ENCODE results near the gene ANKRD1.

The ANKRD1 gene

DNA sequence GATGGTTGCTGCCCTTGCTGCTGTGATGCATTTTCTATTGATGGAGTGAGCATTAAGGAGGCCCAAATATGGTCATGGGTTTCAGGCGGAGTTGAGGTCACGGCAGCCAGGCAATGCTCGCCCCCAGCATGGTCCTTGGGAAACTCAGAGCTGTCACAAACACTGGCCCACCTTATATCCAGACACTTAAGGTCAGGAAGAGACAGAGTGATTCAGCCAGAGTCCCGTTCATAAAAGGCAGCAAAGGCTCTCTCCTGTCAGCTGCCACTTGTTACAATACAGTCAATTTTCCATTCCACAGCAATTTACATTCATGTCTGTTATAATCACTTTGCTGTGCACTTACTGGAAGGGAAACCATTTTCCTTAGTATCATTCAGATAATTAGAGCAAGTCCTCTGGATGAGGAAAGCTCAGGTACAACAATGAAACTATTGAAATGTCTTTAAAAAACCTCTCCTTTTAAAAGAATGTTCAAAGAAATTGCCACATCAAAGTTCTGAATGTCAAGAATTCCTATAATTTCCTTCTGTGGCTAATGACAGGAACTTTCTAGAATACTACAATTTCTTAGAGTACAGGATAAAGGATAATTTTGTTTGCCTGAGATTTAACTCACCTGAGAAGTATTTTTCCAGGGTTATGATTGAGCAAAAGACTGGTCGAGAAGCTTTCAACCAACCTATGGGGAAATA lies 14.8 kb upstream of the ANKRD1 start:
- H3K4me1 ChIP-seq (ENCODE audit: control insufficient read depth, insufficient read depth, low read length) = no peaks in the 10 kb centered on the region
- H3K27ac ChIP-seq (ENCODE audit: low read length) = no peak overlapping the region
- no peaks in the 10 kb centered on the region for H3K9me3 ChIP-seq (ENCODE audit: control insufficient read depth in 2 of 2, low read length in 2 of 2)
- H3K36me3 ChIP-seq (ENCODE audit: control insufficient read depth in 2 of 2, insufficient read depth in 2 of 2, low read length in 2 of 2) = no peaks in the 10 kb centered on the region
- peak overlapping the region in 1 of 2 donors; percentile 16 for H3K9ac ChIP-seq (ENCODE audit: low read length in 2 of 2)
- H3K4me3 ChIP-seq (ENCODE audit: low read length in 2 of 2) = peak overlapping the region in 1 of 2 donors; percentile 10
- H3K27me3 ChIP-seq (ENCODE audit: control insufficient read depth in 1 of 2, insufficient read depth in 2 of 2, low read length in 2 of 2) = no peaks in the 10 kb centered on the region

DNA sequence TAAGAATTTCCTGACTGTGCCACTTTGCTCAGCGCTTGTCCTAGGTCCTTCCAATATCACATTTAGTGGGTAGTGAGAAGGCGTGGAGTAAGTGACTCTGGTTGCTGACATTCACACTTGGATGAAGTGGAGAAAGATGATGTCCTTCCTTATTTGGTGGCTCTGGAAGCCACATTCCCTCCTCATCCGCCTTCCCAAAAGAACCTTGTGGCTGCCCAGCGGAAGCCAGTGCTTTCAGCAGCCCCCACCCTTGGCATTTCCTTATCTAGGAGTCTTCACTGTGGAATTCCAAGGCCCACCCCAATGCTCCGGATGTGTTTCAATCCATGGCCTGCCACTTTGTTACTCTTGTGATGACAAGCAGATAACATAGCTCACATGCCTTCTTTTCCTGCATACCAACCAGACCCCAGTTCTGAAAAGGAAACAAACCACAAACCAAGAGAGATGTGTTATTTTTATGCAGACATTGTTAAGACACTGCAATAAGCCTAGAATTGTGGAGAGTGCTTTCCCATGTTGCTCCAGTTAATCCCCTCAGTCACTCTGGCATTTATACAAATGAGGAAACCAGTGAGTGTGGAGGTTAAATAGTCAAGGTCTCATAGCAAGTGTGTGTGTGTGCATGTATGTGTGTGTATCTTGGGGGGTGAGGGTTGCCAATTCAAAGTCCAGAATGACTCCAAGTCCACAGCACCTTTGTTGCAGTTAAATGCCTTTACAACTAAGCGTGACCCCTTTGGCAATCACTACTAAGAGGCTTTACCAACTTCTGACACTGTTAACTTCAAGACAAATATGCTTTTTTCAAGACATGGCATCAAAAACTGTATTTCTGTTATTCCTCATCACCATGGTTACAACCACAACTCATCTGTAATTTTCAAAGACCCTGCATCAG lies 10.3 kb upstream of the ANKRD1 start:
- Histone ChIP-seq H3K36me3 (ENCODE audit: control insufficient read depth in 2 of 2, insufficient read depth in 2 of 2, low read length in 2 of 2) (no peaks in the 10 kb centered on the region), H3K9me3 (ENCODE audit: control insufficient read depth in 2 of 2, low read length in 2 of 2) (no peaks in the 10 kb centered on the region), H3K9ac (ENCODE audit: low read length in 2 of 2) (no peak overlapping the region), H3K4me1 (ENCODE audit: control insufficient read depth, insufficient read depth, low read length) (peaks cover 5% of the 10 kb centered on the region), H3K27me3 (ENCODE audit: control insufficient read depth in 1 of 2, insufficient read depth in 2 of 2, low read length in 2 of 2) (no peaks in the 10 kb centered on the region), H3K4me3 (ENCODE audit: low read length in 2 of 2) (no peak overlapping the region), H3K27ac (ENCODE audit: low read length) (no peak overlapping the region)

DNA sequence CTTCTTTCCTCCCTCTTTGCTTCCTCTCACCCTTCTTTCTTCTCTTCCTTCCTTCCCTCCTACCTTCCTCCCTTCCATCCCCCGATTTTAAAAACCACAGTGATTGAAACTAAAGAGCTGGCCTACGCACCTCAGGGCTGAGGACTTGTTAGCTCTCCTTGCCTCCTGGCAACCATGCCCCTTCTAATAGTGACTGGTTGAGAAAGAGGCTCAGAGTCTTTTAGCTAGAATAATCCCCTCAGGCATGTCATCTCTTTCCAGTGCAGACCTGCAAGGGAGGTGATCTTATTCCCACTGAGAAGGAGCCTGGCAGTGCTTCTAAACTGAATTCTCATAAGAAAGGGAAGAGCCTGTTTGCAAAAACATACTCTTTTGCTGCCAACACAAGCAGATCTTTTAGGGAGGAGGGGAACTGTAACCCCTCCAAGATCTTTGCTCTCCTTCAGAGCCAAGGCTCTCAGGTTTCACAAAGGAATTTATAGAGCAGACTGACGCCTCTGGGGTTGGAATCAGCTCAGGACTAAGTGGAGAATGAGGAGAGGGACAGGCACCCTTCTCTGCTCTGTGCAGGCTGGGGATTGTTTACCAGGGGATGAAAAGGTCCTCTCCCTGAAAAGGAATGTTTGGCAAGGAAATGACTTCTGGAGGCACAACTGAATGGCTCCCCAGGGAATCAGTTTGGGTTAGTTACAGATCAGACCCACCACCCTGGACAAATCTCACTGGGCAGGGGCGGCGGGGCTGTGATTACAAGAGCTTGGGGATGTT lies 9.4 kb upstream of the ANKRD1 start:
- H3K4me1 ChIP-seq (ENCODE audit: control insufficient read depth, insufficient read depth, low read length) = peaks cover 5% of the 10 kb centered on the region
- H3K4me3 ChIP-seq (ENCODE audit: low read length in 2 of 2) = no peak overlapping the region
- no peaks in the 10 kb centered on the region for H3K9me3 ChIP-seq (ENCODE audit: control insufficient read depth in 2 of 2, low read length in 2 of 2)
- H3K9ac ChIP-seq (ENCODE audit: low read length in 2 of 2) = no peak overlapping the region
- H3K27me3 ChIP-seq (ENCODE audit: control insufficient read depth in 1 of 2, insufficient read depth in 2 of 2, low read length in 2 of 2) = no peaks in the 10 kb centered on the region
- H3K27ac ChIP-seq (ENCODE audit: low read length) = peak overlapping the region; percentile 11
- no peaks in the 10 kb centered on the region for H3K36me3 ChIP-seq (ENCODE audit: control insufficient read depth in 2 of 2, insufficient read depth in 2 of 2, low read length in 2 of 2)

DNA sequence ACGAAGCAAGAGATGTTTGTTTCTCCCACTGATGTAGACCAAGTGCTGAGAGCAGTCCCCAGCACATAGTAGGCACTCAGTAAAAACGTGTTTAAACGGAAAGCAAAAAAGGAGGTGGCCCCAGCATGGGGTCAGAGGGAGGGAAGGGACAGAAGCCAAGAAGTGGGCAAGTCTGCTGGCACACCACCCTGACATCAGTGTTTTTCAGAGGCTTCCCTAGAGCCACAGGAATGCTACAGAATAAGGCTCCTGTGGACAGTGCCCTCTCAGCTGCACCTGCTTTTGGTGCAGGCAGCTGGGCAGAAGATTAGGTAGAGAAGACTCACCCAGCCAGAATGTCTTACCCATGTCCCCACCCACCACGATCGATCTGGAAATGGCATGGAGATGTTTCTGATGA lies 8.3 kb upstream of the ANKRD1 start:
- Histone ChIP-seq H3K27ac (ENCODE audit: low read length) (no peak overlapping the region), H3K9me3 (ENCODE audit: control insufficient read depth in 2 of 2, low read length in 2 of 2) (no peaks in the 10 kb centered on the region), H3K36me3 (ENCODE audit: control insufficient read depth in 2 of 2, insufficient read depth in 2 of 2, low read length in 2 of 2) (no peaks in the 10 kb centered on the region), H3K27me3 (ENCODE audit: control insufficient read depth in 1 of 2, insufficient read depth in 2 of 2, low read length in 2 of 2) (no peaks in the 10 kb centered on the region), H3K9ac (ENCODE audit: low read length in 2 of 2) (no peak overlapping the region), H3K4me1 (ENCODE audit: control insufficient read depth, insufficient read depth, low read length) (peaks cover 5% of the 10 kb centered on the region), H3K4me3 (ENCODE audit: low read length in 2 of 2) (no peak overlapping the region)

DNA sequence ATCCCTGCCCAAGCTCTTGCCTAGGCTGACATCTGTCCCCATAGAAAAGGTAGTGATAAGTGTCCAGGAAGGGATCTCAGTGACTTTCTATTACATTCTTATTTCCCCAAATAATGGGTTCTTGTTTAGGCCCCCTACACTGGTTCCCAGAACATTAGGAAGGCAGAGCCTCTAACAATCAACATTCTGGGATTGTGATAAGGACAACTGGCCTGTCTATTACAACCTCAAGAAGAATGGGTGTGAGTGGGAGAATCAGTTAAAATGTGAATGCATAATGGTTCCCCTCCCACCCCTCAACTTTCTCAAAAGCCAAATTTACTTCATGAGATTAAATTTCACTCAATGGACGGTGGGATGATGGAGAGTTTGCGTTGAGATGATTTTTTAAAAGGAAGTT lies 6.4 kb upstream of the ANKRD1 start:
- Histone ChIP-seq H3K9me3 (ENCODE audit: control insufficient read depth in 2 of 2, low read length in 2 of 2) (no peaks in the 10 kb centered on the region), H3K27ac (ENCODE audit: low read length) (no peak overlapping the region), H3K4me1 (ENCODE audit: control insufficient read depth, insufficient read depth, low read length) (peaks cover 5% of the 10 kb centered on the region), H3K4me3 (ENCODE audit: low read length in 2 of 2) (no peak overlapping the region), H3K27me3 (ENCODE audit: control insufficient read depth in 1 of 2, insufficient read depth in 2 of 2, low read length in 2 of 2) (peaks cover 0 to 4% of the 10 kb centered on the region in 2 donors), H3K9ac (ENCODE audit: low read length in 2 of 2) (no peak overlapping the region), H3K36me3 (ENCODE audit: control insufficient read depth in 2 of 2, insufficient read depth in 2 of 2, low read length in 2 of 2) (no peaks in the 10 kb centered on the region)

DNA sequence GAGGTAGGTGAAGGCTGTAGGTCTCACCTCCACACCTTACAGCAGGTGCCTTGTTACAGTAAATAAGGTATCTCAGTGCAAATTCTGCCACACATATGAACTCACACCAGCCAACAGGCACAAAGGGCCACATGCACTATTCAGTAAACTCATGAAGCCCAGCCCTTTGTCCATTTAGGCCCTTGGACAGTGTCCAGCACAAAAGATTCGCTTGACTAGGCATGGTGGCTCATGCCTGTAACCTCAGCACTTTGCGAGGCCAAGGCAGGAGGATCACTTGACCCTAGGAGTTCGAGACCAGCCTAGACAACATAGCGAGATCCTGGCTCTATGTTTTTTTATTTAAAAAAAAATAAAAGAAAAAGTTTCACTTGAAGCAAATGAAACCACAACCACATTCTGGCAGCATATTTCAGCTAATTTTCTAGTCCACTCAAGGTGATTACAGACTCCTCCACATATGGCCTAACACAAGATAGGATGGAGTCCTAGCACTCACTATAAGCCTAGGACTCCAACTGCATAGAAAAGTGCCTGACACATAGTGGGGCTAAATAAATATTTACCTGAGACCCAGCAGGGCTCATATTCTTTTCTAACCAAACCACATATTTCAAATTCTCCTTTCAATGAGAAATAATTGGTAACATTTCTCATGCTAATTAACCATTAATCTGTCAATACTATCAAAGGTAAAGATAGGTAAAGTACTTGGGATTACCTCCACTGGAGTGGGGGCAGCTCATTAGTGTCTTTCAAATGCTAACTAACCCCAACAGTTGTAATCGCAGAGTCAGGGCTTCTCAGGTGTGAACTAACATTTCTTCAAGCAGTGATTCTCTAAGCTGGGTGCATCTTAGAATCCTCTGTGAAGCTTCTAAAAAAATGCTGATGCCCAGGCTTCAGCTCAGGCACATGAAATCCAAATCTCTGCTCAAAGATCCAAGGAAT lies 4.5 kb upstream of the ANKRD1 start:
- Histone ChIP-seq H3K36me3 (ENCODE audit: control insufficient read depth in 2 of 2, insufficient read depth in 2 of 2, low read length in 2 of 2) (no peaks in the 10 kb centered on the region), H3K27ac (ENCODE audit: low read length) (no peak overlapping the region), H3K27me3 (ENCODE audit: control insufficient read depth in 1 of 2, insufficient read depth in 2 of 2, low read length in 2 of 2) (peaks cover 0 to 11% of the 10 kb centered on the region in 2 donors), H3K9ac (ENCODE audit: low read length in 2 of 2) (no peak overlapping the region), H3K4me3 (ENCODE audit: low read length in 2 of 2) (no peak overlapping the region), H3K9me3 (ENCODE audit: control insufficient read depth in 2 of 2, low read length in 2 of 2) (no peaks in the 10 kb centered on the region), H3K4me1 (ENCODE audit: control insufficient read depth, insufficient read depth, low read length) (peaks cover 5% of the 10 kb centered on the region)

DNA sequence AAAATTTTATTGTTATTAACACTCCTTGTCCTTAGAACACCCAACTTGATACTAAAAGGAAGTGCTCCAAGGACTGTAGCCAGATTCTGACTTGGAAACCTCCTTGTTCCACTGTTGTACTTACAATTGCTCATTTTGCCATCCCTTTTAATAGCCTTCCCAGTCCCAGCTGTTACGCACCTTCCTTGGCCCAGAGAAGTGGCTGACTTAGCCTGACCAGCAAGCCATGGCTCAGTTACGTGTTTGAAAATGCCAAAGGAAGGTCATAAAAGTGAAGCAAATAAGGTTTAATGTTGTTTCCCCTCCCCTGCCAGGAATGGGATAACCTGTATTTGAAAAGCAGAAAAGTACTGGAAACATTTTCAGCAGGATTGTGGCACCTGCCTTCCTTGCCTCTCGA lies 3.7 kb upstream of the ANKRD1 start:
- H3K4me1 ChIP-seq (ENCODE audit: control insufficient read depth, insufficient read depth, low read length) = no peaks in the 10 kb centered on the region
- H3K9me3 ChIP-seq (ENCODE audit: control insufficient read depth in 2 of 2, low read length in 2 of 2) = no peaks in the 10 kb centered on the region
- H3K27me3 ChIP-seq (ENCODE audit: control insufficient read depth in 1 of 2, insufficient read depth in 2 of 2, low read length in 2 of 2) = peaks cover 0 to 11% of the 10 kb centered on the region in 2 donors
- no peaks in the 10 kb centered on the region for H3K36me3 ChIP-seq (ENCODE audit: control insufficient read depth in 2 of 2, insufficient read depth in 2 of 2, low read length in 2 of 2)
- H3K9ac ChIP-seq (ENCODE audit: low read length in 2 of 2) = no peak overlapping the region
- no peak overlapping the region for H3K4me3 ChIP-seq (ENCODE audit: low read length in 2 of 2)
- no peak overlapping the region for H3K27ac ChIP-seq (ENCODE audit: low read length)

DNA sequence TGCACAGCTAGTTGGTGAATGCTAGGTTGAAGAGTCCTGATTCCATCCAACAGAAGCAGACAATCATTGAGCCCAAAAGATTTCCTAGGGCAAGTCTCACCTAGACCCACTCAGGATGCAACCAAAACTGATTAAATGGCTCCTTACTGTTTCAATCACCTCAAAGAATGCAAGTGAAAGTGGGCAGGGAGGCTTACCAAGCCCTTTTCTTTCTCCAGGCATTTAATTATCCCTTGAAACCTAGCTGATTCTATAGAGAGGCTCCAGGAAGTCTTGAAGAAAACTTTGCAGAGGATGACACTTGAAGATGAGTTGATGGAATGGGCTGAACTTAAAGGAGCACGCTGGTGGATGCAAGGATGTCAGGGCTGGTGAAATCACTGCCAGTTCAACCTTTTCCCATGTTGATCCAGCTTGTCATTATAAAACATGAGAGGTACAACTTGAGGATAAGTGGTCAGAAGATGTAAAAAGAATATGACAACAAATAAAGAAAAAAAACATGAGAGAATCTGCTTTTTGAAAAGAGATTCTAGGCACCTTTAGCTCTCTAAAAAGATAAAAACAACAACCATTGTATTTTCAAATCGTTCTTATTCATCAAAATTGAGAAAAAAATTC lies 2.3 kb upstream of the ANKRD1 start:
- Histone ChIP-seq H3K36me3 (ENCODE audit: control insufficient read depth in 2 of 2, insufficient read depth in 2 of 2, low read length in 2 of 2) (no peaks in the 10 kb centered on the region), H3K27ac (ENCODE audit: low read length) (no peak overlapping the region), H3K4me1 (ENCODE audit: control insufficient read depth, insufficient read depth, low read length) (no peaks in the 10 kb centered on the region), H3K9ac (ENCODE audit: low read length in 2 of 2) (no peak overlapping the region), H3K9me3 (ENCODE audit: control insufficient read depth in 2 of 2, low read length in 2 of 2) (no peaks in the 10 kb centered on the region), H3K27me3 (ENCODE audit: control insufficient read depth in 1 of 2, insufficient read depth in 2 of 2, low read length in 2 of 2) (peaks cover 0 to 11% of the 10 kb centered on the region in 2 donors), H3K4me3 (ENCODE audit: low read length in 2 of 2) (no peak overlapping the region)

DNA sequence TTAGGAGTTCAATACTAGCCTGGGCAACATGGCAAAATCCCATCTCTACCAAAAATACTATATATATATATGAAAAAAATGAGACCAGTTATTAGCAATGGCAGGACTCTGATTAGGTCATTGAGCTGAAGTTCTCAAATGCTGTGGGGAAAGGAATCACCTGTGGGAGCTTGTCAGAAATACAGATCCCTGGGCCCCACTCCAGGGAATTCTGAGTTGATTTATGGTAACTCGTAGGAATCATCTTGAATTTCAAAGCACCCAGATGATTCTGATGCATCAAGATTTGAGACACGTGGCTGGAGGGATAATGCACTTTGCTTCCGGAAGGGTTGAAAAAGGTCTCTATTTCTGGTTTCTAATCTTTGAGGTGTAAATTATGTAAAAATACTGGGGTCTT lies 1.0 kb upstream of the ANKRD1 start:
- Histone ChIP-seq H3K27me3 (ENCODE audit: control insufficient read depth in 1 of 2, insufficient read depth in 2 of 2, low read length in 2 of 2) (peaks cover 0 to 11% of the 10 kb centered on the region in 2 donors), H3K36me3 (ENCODE audit: control insufficient read depth in 2 of 2, insufficient read depth in 2 of 2, low read length in 2 of 2) (no peaks in the 10 kb centered on the region), H3K4me3 (ENCODE audit: low read length in 2 of 2) (no peak overlapping the region), H3K9ac (ENCODE audit: low read length in 2 of 2) (no peak overlapping the region), H3K4me1 (ENCODE audit: control insufficient read depth, insufficient read depth, low read length) (no peaks in the 10 kb centered on the region), H3K27ac (ENCODE audit: low read length) (no peak overlapping the region), H3K9me3 (ENCODE audit: control insufficient read depth in 2 of 2, low read length in 2 of 2) (no peaks in the 10 kb centered on the region)
